CD14-positive monocyte (primary cell): ENCODE data around the gene ACOT7. TPM values are rescaled to one million over a fixed set of nuclear protein-coding genes. Genes with fewer than 3 reads are reported as not detected.

Experiments
- DNase-seq, 3 donors: peaks; one replicate each; pipeline ENCODE4 v3.0.0-alpha.2; 2011 to 2022
- H2AFZ ChIP-seq: 2 replicates; pipeline ENCODE4 v1.6.0; 2012; ENCODE audit warnings: mild to moderate bottlenecking, low read depth, low read length, inconsistent platforms; ENCODE audit not compliant: insufficient read depth, poor library complexity, severe bottlenecking
- H3K27ac ChIP-seq, 2 donors: 1 replicate in 1 of 2; 2 replicates in 1 of 2; pipeline ENCODE4 v1.5.1; 2012 to 2013; ENCODE audit warnings: low read length in 2 of 2, control low read depth in 1 of 2, inconsistent platforms in 1 of 2, low read depth in 1 of 2, mild to moderate bottlenecking in 1 of 2
- H3K27me3 ChIP-seq, 2 donors: one replicate each; pipeline versions ENCODE4 v1.6.0 to v1.6.1; 2011 to 2013; ENCODE audit warnings: low read length in 2 of 2; ENCODE audit not compliant: control insufficient read depth in 2 of 2, insufficient read depth in 2 of 2
- H3K36me3 ChIP-seq, 2 donors: replicated peaks in 1 of 2; 1 replicate in 1 of 2; 2 replicates in 1 of 2; pipeline versions ENCODE4 v1.5.1 to v1.6.1; 2012 to 2013; ENCODE audit warnings: low read length in 2 of 2, control low read depth in 1 of 2, inconsistent platforms in 1 of 2, mild to moderate bottlenecking in 1 of 2; ENCODE audit not compliant: insufficient read depth in 2 of 2, control insufficient read depth in 1 of 2
- H3K4me1 ChIP-seq, 2 donors: 1 replicate in 1 of 2; 2 replicates in 1 of 2; pipeline versions ENCODE4 v1.5.1 to v1.6.1; 2012 to 2013; ENCODE audit warnings: low read length in 2 of 2, control low read depth in 1 of 2, inconsistent platforms in 1 of 2, mild to moderate bottlenecking in 1 of 2, moderate library complexity in 1 of 2; ENCODE audit not compliant: insufficient read depth in 2 of 2, control insufficient read depth in 1 of 2
- H3K4me2 ChIP-seq: replicated peaks from 2 replicates; pipeline ENCODE3; 2012; ENCODE audit warnings: low read length, moderate library complexity, mild to moderate bottlenecking; ENCODE audit not compliant: poor library complexity, severe bottlenecking; ENCODE audit errors: extremely low read depth
- H3K4me3 ChIP-seq, 3 experiments: fragments of 200-600 bp in 1 of 3; sonication (generic) in 1 of 3; replicated peaks in 1 of 3; 1 replicate in 2 of 3; 2 replicates in 1 of 3; pipeline ENCODE4 v1.5.1; 2011 to 2013; ENCODE audit warnings: low read length in 3 of 3, mild to moderate bottlenecking in 3 of 3, control low read depth in 2 of 3, low read depth in 2 of 3, inconsistent platforms in 1 of 3, moderate library complexity in 1 of 3
- H3K79me2 ChIP-seq: 2 replicates; pipeline ENCODE4 v1.6.0; 2012; ENCODE audit warnings: mild to moderate bottlenecking, control low read depth, inconsistent platforms, low read length, moderate library complexity; ENCODE audit not compliant: insufficient read depth
- H3K9ac ChIP-seq: 2 replicates; pipeline ENCODE4 v1.6.0; 2017; ENCODE audit warnings: low read length, mild to moderate bottlenecking; ENCODE audit not compliant: insufficient read depth, poor library complexity, severe bottlenecking
- H3K9me3 ChIP-seq, 2 donors: replicated peaks in 1 of 2; 1 replicate in 1 of 2; 2 replicates in 1 of 2; pipeline versions ENCODE4 v1.5.1 to v1.6.1; 2012 to 2013; ENCODE audit warnings: low read length in 2 of 2, control low read depth in 1 of 2; ENCODE audit not compliant: control insufficient read depth in 1 of 2, insufficient read depth in 1 of 2
- H4K20me1 ChIP-seq: 2 replicates; pipeline ENCODE4 v1.6.0; 2012; ENCODE audit warnings: mild to moderate bottlenecking, low read length, control low read depth, moderate library complexity; ENCODE audit not compliant: insufficient read depth
- H3K27ac Mint-ChIP-seq, 7 donors: one replicate each; pipeline ENCODE4 v1.8.0; 2020; ENCODE audit warnings: mild to moderate bottlenecking in 7 of 7, mixed read lengths in 7 of 7, moderate library complexity in 6 of 7, inconsistent platforms in 2 of 7
- H3K27me3 Mint-ChIP-seq, 3 donors: one replicate each; pipeline ENCODE4 v1.8.0; 2021 to 2022; ENCODE audit warnings: low read depth in 3 of 3, mild to moderate bottlenecking in 3 of 3, mixed read lengths in 3 of 3, moderate library complexity in 3 of 3, inconsistent platforms in 1 of 3
- H3K36me3 Mint-ChIP-seq, 2 donors: one replicate each; pipeline ENCODE4 v1.8.0; 2020; ENCODE audit warnings: mixed read lengths in 2 of 2, inconsistent platforms in 1 of 2, mild to moderate bottlenecking in 1 of 2
- H3K4me1 Mint-ChIP-seq: one replicate; pipeline ENCODE4 v1.8.0; 2020; ENCODE audit warnings: mild to moderate bottlenecking, mixed read lengths
- H3K4me3 Mint-ChIP-seq, 2 donors: one replicate each; pipeline ENCODE4 v1.8.0; 2020; ENCODE audit warnings: mild to moderate bottlenecking in 2 of 2, mixed read lengths in 2 of 2, moderate library complexity in 1 of 2
- H3K9me3 Mint-ChIP-seq, 7 donors: one replicate each; pipeline ENCODE4 v1.8.0; 2020 to 2022; ENCODE audit warnings: mixed read lengths in 7 of 7, mild to moderate bottlenecking in 6 of 7, moderate library complexity in 6 of 7, inconsistent platforms in 2 of 7
- CTCF ChIP-seq: fragments of 200-600 bp; IDR thresholded peaks from one replicate; pipeline ENCODE4 v1.8.0; 2022; ENCODE audit warnings: antibody characterized with exemption, mild to moderate bottlenecking
- WGBS: methylation state at CpG from one replicate; pipeline ENCODE4 v1.1.5; 2013; ENCODE audit warnings: missing lambda C conversion rate; ENCODE audit not compliant: insufficient coverage; 5-methylcytosine and 5-hydroxymethylcytosine counted together
- intact Hi-C, 2 donors: fragments of 100-400 bp; cut with micrococcal nuclease; formaldehyde crosslinking; loops; one replicate each; pipeline versions ENCODE4 v1.15.0 to v1.15.1; 2023
- polyA plus RNA-seq, 3 donors: library from polyadenylated mRNA; depleted of rRNA in 1 of 3; unstranded in 2 of 3; stranded (reverse) in 1 of 3; fragments of 300-500 nt in 2 of 3; fragments of >200 nt in 1 of 3; fragmentation: Illumina TruSeq in 2 of 3; gene quantifications; 1 replicate in 2 of 3; 2 replicates in 1 of 3; pipeline ENCODE4 v1.2.3, GENCODE V29; 2012 to 2021

The ACOT7 gene
- polyA plus RNA-seq, 3 donors = 0.63 to 4.3 (median 1.4) TPM

GRCh38 chr1:6266641-6267040 lies 126.9 kb downstream of the ACOT7 start:
- Histone ChIP-seq H3K4me1 (no peaks in the 10 kb centered on the region), H3K79me2 (no peaks in the 10 kb centered on the region), H2AFZ (no peak overlapping the region), H3K4me3 (no peak overlapping the region), H3K9ac (no peak overlapping the region), H3K9me3 (no peaks in the 10 kb centered on the region), H3K4me2 (no peak overlapping the region), H3K27me3 (peaks cover 3 to 15% of the 10 kb centered on the region in 2 donors), H3K27ac (no peak overlapping the region), H4K20me1 (no peaks in the 10 kb centered on the region), H3K36me3 (no peaks in the 10 kb centered on the region)
- Mint-ChIP-seq H3K4me3 (no peak overlapping the region), H3K27ac (no peak overlapping the region), H3K27me3 (peaks cover 9 to 21% (median 11%) of the 10 kb centered on the region in 3 donors), H3K9me3 (no peaks in the 10 kb centered on the region), H3K36me3 (peaks cover 0 to 4% of the 10 kb centered on the region in 2 donors), H3K4me1 (peaks cover 2% of the 10 kb centered on the region)
- intact Hi-C loops = loop anchor here in 1 of 2 donors (5.0 kb wide), 1 partner anchor 49 kb away; no protein-coding TSS in a partner anchor
- no peak for DNase-seq
- no peak for TF ChIP-seq CTCF
- 90% methylated on average over 7 of the region's 11 CpGs for WGBS

- Histone ChIP-seq H3K9me3 (no peaks in the 10 kb centered on the region), H3K9ac (no peak overlapping the region), H2AFZ (no peak overlapping the region), H3K79me2 (no peaks in the 10 kb centered on the region), H4K20me1 (no peaks in the 10 kb centered on the region), H3K27ac (no peak overlapping the region), H3K36me3 (no peaks in the 10 kb centered on the region), H3K4me3 (no peak overlapping the region), H3K4me1 (peaks cover 6 to 12% of the 10 kb centered on the region in 2 donors), H3K4me2 (no peak overlapping the region), H3K27me3 (peaks cover 8 to 22% of the 10 kb centered on the region in 2 donors)
- Mint-ChIP-seq H3K9me3 (no peaks in the 10 kb centered on the region), H3K27me3 (peaks cover 13 to 27% (median 16%) of the 10 kb centered on the region in 3 donors), H3K27ac (no peak overlapping the region), H3K4me1 (peaks cover 5% of the 10 kb centered on the region), H3K36me3 (peaks cover 0 to 4% of the 10 kb centered on the region in 2 donors), H3K4me3 (no peak overlapping the region)
- WGBS = 93% methylated on average over 15 of the region's 15 CpGs
- intact Hi-C loops = loop anchor here in 1 of 2 donors (5.0 kb wide), 1 partner anchor 48 kb away; no protein-coding TSS in a partner anchor
- DNase-seq = no peak
- no peak for TF ChIP-seq CTCF
Observed at GRCh38 chr1:6265151-6265550, 128.4 kb downstream of the ACOT7 start.
